HepG2 (cell line): Measurements from ENCODE around the gene NFE2. TPM values are rescaled to one million over a fixed set of nuclear protein-coding genes. Genes with fewer than 3 reads are reported as not detected.

Source experiments
- CBX1 ChIP-seq: IDR thresholded peaks from one replicate; pipeline ENCODE4 v1.6.1; 2016; ENCODE audit warnings: antibody characterized with exemption, low read depth
- CBX5 ChIP-seq: sonication (generic); formaldehyde crosslinking; IDR thresholded peaks from 2 replicates; pipeline ENCODE4 v1.4.0; 2020; ENCODE audit warnings: missing genetic modification reagents, borderline replicate concordance
- GATA4 ChIP-seq: sonication (generic); IDR thresholded peaks from 2 replicates; pipeline ENCODE4 v1.6.1; 2016; ENCODE audit warnings: antibody characterized with exemption, low read depth, borderline replicate concordance
- HOXA5 ChIP-seq: sonication (generic); formaldehyde crosslinking; IDR thresholded peaks from 2 replicates; pipeline ENCODE4 v1.4.0; 2020; ENCODE audit warnings: missing genetic modification reagents
- KMT2B ChIP-seq: IDR thresholded peaks from 2 replicates; pipeline ENCODE4 v1.6.1; 2016; ENCODE audit warnings: missing genetic modification reagents, missing compliant biosample characterization
- MATR3 ChIP-seq: sonication (generic); formaldehyde crosslinking; IDR thresholded peaks from 2 replicates; pipeline ENCODE4 v1.4.0; 2020; ENCODE audit warnings: missing genetic modification reagents
- NFE2L2 ChIP-seq: fragments of 150-350 bp; IDR thresholded peaks from 2 replicates; pipeline ENCODE4 v1.6.1; 2014; ENCODE audit warnings: low read length
- NFKBIZ ChIP-seq: IDR thresholded peaks from 2 replicates; pipeline ENCODE4 v1.6.1; 2018; ENCODE audit warnings: missing genetic modification reagents, missing compliant biosample characterization
- RAD51 ChIP-seq: fragments of 450-650 bp; IDR thresholded peaks from 2 replicates; pipeline ENCODE4 v1.6.1; 2016; ENCODE audit warnings: borderline replicate concordance
- RBAK ChIP-seq: sonication (generic); formaldehyde crosslinking; IDR thresholded peaks from 2 replicates; pipeline ENCODE4 v1.5.1; 2020; ENCODE audit warnings: mild to moderate bottlenecking, missing genetic modification reagents
- SMAD9 ChIP-seq: sonication (generic); formaldehyde crosslinking; IDR thresholded peaks from 2 replicates; pipeline ENCODE4 v1.5.1; 2020; ENCODE audit warnings: mild to moderate bottlenecking, missing genetic modification reagents
- SNAI1 ChIP-seq: sonication (generic); formaldehyde crosslinking; IDR thresholded peaks from 2 replicates; pipeline ENCODE4 v1.5.0; 2020; ENCODE audit warnings: mild to moderate bottlenecking, missing genetic modification reagents, borderline replicate concordance
- ZBTB38 ChIP-seq: sonication (generic); formaldehyde crosslinking; IDR thresholded peaks from 2 replicates; pipeline ENCODE4 v1.5.1; 2020; ENCODE audit warnings: mild to moderate bottlenecking, missing genetic modification reagents
- ZNF558 ChIP-seq: sonication (generic); formaldehyde crosslinking; IDR thresholded peaks from 2 replicates; pipeline ENCODE4 v1.9.0; 2022; ENCODE audit warnings: mild to moderate bottlenecking, missing genetic modification reagents, borderline replicate concordance
- polyA plus RNA-seq, 8 experiments: library from polyadenylated mRNA; depleted of rRNA in 3 of 8; stranded (reverse) in 7 of 8; unstranded in 1 of 8; fragments of >200 nt; fragmentation: Illumina TruSeq in 4 of 8; extraction: Trizol in 4 of 8; gene quantifications; 2 replicates each; pipeline versions ENCODE4 v1.2.1 to v1.2.3, GENCODE V29; 2011 to 2016; ENCODE audit warnings: low read depth in 4 of 8, missing spikeins in 1 of 8, mixed read lengths in 1 of 8; ENCODE audit not compliant: insufficient read depth in 1 of 8
- total RNA-seq, 5 experiments: library from RNA; depleted of rRNA; stranded (reverse); fragments of >200 nt; fragmentation: Illumina TruSeq; extraction: Trizol; gene quantifications; 2 replicates each; pipeline ENCODE4 v1.2.3, GENCODE V29; 2016; ENCODE audit warnings: low read depth in 1 of 5
- TF ChIP-seq, protein P1 (sequence below): sonication (generic); formaldehyde crosslinking; IDR thresholded peaks from 2 replicates; pipeline ENCODE4 v1.5.0; 2020; ENCODE audit warnings: missing genetic modification reagents
- TF ChIP-seq, protein P2 (sequence below): sonication (generic); formaldehyde crosslinking; IDR thresholded peaks from 2 replicates; pipeline ENCODE4 v1.8.0; 2022; ENCODE audit warnings: missing genetic modification reagents, mild to moderate bottlenecking, moderate library complexity, borderline replicate concordance
- TF ChIP-seq, protein P3 (sequence below): sonication (generic); formaldehyde crosslinking; IDR thresholded peaks from 2 replicates; pipeline ENCODE4 v1.9.0; 2021; ENCODE audit warnings: missing genetic modification reagents, borderline replicate concordance
- TF ChIP-seq, protein P4 (sequence below): sonication (generic); formaldehyde crosslinking; IDR thresholded peaks from 2 replicates; pipeline ENCODE4 v1.4.0; 2020; ENCODE audit warnings: mild to moderate bottlenecking, missing genetic modification reagents
- TF ChIP-seq, protein P5 (sequence below): sonication (generic); formaldehyde crosslinking; IDR thresholded peaks from 2 replicates; pipeline ENCODE4 v1.4.0; 2020; ENCODE audit warnings: missing genetic modification reagents

The NFE2 gene
- total and polyA plus RNA-seq, 2 of the 13 experiments (the other 11 are each of a cell fraction or from before 2014, with no cell fraction given) = 4.5 to 7.8 TPM

DNA sequence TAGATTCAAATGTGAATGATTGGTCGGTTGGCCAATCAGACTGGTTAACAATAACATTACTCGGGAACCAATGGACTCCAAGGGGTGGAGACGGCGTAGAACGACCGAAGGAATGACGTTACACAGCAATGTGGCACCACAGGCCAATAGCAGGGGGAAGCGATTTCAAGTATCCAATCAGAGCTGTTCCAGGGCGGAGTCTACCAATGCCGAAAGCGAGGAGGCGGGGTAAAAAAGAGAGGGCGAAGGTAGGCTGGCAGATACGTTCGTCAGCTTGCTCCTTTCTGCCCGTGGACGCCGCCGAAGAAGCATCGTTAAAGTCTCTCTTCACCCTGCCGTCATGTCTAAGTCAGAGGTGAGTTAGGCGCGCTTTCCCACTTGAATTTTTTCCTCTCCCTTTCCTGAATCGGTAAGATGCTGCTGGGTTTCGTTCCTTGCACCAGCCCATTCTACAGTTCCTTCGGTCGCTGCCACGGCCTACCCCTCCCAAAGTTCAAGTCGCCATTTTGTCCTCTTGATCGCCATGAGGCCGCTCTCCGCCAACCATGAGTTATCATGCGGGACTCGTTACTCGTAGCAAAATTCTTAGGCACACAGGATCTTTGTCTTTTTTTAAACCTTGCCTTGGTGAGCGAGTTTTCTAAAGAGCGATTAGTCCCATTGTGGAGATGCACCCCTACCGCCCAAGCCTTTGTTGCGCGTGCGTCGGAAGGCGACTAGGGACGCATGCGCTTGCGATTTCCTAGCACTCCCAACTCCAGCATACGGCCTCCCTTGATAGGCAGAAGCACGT is 20.2 kb downstream of the NFE2 start, which contains the start of gene HNRNPA1 (continued):
- TF ChIP-seq CBX5 (CRISPR knock-in tag) (no peak), GATA4 (no peak; the same call in 1 of the 2 replicates), CBX1 (no peak), RAD51 (no peak), NFE2L2 (no peak), RBAK (CRISPR knock-in tag) (no peak), ZNF558 (no peak; the same call in 1 of the 2 replicates), KMT2B (0 out of 2 replicates have a peak, but pooled peaks have one; percentile 17), ZBTB38 (CRISPR knock-in tag) (peak; percentile 60), HOXA5 (peak; percentile 47; the same call in 1 of the 2 replicates), MATR3 (CRISPR knock-in tag) (no peak), SMAD9 (CRISPR knock-in tag) (0 out of 2 replicates have a peak, but pooled peaks have one; percentile 36), SNAI1 (CRISPR knock-in tag) (no peak), NFKBIZ (CRISPR knock-in tag) (0 out of 2 replicates have a peak, but pooled peaks have one; percentile 33)
- TF ChIP-seq, protein P1, sequence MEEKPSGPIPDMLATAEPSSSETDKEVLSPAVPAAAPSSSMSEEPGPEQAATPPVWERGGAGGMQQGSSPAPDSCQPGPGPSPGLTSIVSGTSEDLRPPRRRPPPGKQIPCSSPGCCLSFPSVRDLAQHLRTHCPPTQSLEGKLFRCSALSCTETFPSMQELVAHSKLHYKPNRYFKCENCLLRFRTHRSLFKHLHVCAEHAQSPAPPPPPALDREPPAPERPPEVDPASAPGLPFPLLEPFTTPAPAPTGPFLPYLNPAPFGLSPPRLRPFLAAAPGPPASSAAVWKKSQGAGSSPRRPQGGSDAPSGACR (CRISPR knock-in tag) = no peak
- TF ChIP-seq, protein P2, sequence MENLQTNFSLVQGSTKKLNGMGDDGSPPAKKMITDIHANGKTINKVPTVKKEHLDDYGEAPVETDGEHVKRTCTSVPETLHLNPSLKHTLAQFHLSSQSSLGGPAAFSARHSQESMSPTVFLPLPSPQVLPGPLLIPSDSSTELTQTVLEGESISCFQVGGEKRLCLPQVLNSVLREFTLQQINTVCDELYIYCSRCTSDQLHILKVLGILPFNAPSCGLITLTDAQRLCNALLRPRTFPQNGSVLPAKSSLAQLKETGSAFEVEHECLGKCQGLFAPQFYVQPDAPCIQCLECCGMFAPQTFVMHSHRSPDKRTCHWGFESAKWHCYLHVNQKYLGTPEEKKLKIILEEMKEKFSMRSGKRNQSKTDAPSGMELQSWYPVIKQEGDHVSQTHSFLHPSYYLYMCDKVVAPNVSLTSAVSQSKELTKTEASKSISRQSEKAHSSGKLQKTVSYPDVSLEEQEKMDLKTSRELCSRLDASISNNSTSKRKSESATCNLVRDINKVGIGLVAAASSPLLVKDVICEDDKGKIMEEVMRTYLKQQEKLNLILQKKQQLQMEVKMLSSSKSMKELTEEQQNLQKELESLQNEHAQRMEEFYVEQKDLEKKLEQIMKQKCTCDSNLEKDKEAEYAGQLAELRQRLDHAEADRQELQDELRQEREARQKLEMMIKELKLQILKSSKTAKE (CRISPR knock-in tag) = no peak
- TF ChIP-seq, protein P3, sequence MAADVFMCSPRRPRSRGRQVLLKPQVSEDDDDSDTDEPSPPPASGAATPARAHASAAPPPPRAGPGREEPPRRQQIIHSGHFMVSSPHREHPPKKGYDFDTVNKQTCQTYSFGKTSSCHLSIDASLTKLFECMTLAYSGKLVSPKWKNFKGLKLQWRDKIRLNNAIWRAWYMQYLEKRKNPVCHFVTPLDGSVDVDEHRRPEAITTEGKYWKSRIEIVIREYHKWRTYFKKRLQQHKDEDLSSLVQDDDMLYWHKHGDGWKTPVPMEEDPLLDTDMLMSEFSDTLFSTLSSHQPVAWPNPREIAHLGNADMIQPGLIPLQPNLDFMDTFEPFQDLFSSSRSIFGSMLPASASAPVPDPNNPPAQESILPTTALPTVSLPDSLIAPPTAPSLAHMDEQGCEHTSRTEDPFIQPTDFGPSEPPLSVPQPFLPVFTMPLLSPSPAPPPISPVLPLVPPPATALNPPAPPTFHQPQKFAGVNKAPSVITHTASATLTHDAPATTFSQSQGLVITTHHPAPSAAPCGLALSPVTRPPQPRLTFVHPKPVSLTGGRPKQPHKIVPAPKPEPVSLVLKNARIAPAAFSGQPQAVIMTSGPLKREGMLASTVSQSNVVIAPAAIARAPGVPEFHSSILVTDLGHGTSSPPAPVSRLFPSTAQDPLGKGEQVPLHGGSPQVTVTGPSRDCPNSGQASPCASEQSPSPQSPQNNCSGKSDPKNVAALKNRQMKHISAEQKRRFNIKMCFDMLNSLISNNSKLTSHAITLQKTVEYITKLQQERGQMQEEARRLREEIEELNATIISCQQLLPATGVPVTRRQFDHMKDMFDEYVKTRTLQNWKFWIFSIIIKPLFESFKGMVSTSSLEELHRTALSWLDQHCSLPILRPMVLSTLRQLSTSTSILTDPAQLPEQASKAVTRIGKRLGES (CRISPR knock-in tag) = peak; percentile 58; the same call in 1 of the 2 replicates
- TF ChIP-seq, protein P4, sequence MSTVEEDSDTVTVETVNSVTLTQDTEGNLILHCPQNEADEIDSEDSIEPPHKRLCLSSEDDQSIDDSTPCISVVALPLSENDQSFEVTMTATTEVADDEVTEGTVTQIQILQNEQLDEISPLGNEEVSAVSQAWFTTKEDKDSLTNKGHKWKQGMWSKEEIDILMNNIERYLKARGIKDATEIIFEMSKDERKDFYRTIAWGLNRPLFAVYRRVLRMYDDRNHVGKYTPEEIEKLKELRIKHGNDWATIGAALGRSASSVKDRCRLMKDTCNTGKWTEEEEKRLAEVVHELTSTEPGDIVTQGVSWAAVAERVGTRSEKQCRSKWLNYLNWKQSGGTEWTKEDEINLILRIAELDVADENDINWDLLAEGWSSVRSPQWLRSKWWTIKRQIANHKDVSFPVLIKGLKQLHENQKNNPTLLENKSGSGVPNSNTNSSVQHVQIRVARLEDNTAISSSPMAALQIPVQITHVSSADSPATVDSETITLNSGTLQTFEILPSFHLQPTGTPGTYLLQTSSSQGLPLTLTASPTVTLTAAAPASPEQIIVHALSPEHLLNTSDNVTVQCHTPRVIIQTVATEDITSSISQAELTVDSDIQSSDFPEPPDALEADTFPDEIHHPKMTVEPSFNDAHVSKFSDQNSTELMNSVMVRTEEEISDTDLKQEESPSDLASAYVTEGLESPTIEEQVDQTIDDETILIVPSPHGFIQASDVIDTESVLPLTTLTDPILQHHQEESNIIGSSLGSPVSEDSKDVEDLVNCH (CRISPR knock-in tag) = no peak
- TF ChIP-seq, protein P5, sequence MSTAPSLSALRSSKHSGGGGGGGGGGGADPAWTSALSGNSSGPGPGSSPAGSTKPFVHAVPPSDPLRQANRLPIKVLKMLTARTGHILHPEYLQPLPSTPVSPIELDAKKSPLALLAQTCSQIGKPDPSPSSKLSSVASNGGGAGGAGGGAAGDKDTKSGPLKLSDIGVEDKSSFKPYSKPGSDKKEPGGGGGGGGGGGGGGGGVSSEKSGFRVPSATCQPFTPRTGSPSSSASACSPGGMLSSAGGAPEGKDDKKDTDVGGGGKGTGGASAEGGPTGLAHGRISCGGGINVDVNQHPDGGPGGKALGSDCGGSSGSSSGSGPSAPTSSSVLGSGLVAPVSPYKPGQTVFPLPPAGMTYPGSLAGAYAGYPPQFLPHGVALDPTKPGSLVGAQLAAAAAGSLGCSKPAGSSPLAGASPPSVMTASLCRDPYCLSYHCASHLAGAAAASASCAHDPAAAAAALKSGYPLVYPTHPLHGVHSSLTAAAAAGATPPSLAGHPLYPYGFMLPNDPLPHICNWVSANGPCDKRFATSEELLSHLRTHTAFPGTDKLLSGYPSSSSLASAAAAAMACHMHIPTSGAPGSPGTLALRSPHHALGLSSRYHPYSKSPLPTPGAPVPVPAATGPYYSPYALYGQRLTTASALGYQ (CRISPR knock-in tag) = no peak
